Neural cell (in vitro differentiated cells): ENCODE data around the gene SRPX2. TPM values are rescaled to one million over a fixed set of nuclear protein-coding genes. Genes with fewer than 3 reads are reported as not detected.

ENCODE experiments used
- H2AFZ ChIP-seq: fragments of 200-600, 300-800 bp; sonication (generic), shearing (Covaris generic); 2 replicates; pipeline ENCODE4 v1.6.0; 2014; ENCODE audit warnings: low read depth, mild to moderate bottlenecking, antibody characterized with exemption, low read length, moderate library complexity
- H3F3A ChIP-seq: fragments of 200-600 bp; shearing (Covaris generic); 2 replicates; pipeline ENCODE4 v1.6.1; 2016; ENCODE audit warnings: mild to moderate bottlenecking, moderate library complexity, mixed read lengths, antibody characterized with exemption, low read length; ENCODE audit not compliant: insufficient read depth, poor library complexity, severe bottlenecking
- H3K27ac ChIP-seq: fragments of 200-600, 300-800 bp; sonication (generic), shearing (Covaris generic); 2 replicates; pipeline ENCODE4 v1.5.1; 2014; ENCODE audit warnings: mild to moderate bottlenecking, low read length, moderate library complexity
- H3K27me3 ChIP-seq: fragments of 300-800, 200-600 bp; sonication (generic), shearing (Covaris generic); 2 replicates; pipeline ENCODE4 v1.6.0; 2014; ENCODE audit warnings: mild to moderate bottlenecking, low read depth, low read length, moderate library complexity; ENCODE audit not compliant: insufficient read depth
- H3K36me3 ChIP-seq: fragments of 300-800, 200-600 bp; sonication (generic), shearing (Covaris generic); 2 replicates; pipeline ENCODE4 v1.5.1; 2014; ENCODE audit warnings: mild to moderate bottlenecking, antibody characterized with exemption, low read length, moderate library complexity; ENCODE audit not compliant: insufficient read depth
- H3K4me2 ChIP-seq: fragments of 300-800, 200-600 bp; sonication (generic), shearing (Covaris generic); 2 replicates; pipeline ENCODE4 v1.6.0; 2014; ENCODE audit warnings: mild to moderate bottlenecking, low read length
- H3K4me3 ChIP-seq: fragments of 300-800, 200-600 bp; sonication (generic), shearing (Covaris generic); 2 replicates; pipeline ENCODE4 v1.5.1; 2014; ENCODE audit warnings: mild to moderate bottlenecking, low read length, moderate library complexity
- H3K79me2 ChIP-seq: fragments of 200-600 bp; shearing (Covaris generic); replicated peaks from 2 replicates; pipeline ENCODE4 v1.6.0; 2014; ENCODE audit warnings: mild to moderate bottlenecking, low read length, moderate library complexity; ENCODE audit not compliant: insufficient read depth
- H3K9ac ChIP-seq: fragments of 300-800, 200-600 bp; sonication (generic), shearing (Covaris generic); 2 replicates; pipeline ENCODE4 v1.6.1; 2016; ENCODE audit warnings: mild to moderate bottlenecking, low read length, mixed read lengths
- H3K9me2 ChIP-seq: fragments of 200-600 bp; shearing (Covaris generic); 2 replicates; pipeline ENCODE4 v1.6.1; 2016; ENCODE audit warnings: mild to moderate bottlenecking, low read length, mixed read lengths; ENCODE audit not compliant: insufficient read depth
- H3K9me3 ChIP-seq: fragments of 200-600, 300-800 bp; sonication (generic), shearing (Covaris generic); 2 replicates; pipeline ENCODE4 v1.6.1; 2016; ENCODE audit warnings: mild to moderate bottlenecking, mixed run types, low read length, moderate library complexity, mixed read lengths
- H4K20me1 ChIP-seq: fragments of 200-600 bp; shearing (Covaris generic); 2 replicates; pipeline ENCODE4 v1.6.1; 2016; ENCODE audit warnings: mild to moderate bottlenecking, mixed run types; ENCODE audit not compliant: insufficient read depth
- CTCF ChIP-seq: fragments of 450-650 bp; IDR thresholded peaks from 2 replicates; pipeline ENCODE4 v1.5.1; 2014; ENCODE audit warnings: antibody characterized with exemption, mild to moderate bottlenecking, moderate library complexity; ENCODE audit not compliant: poor library complexity, severe bottlenecking
- EP300 ChIP-seq: fragments of 450-650 bp; conservative IDR thresholded peaks from 2 replicates; pipeline ENCODE4 v1.6.1; 2014; ENCODE audit warnings: antibody characterized with exemption, mild to moderate bottlenecking, moderate library complexity; ENCODE audit not compliant: poor library complexity, severe bottlenecking
- EZH2 ChIP-seq: fragments of 200-600, 300-800 bp; shearing (Covaris generic), sonication (generic); IDR thresholded peaks from 2 replicates; pipeline ENCODE4 v1.6.1; 2014; ENCODE audit warnings: antibody characterized with exemption, low read length, borderline replicate concordance, mild to moderate bottlenecking; ENCODE audit not compliant: insufficient read depth, poor library complexity, severe bottlenecking
- MXI1 ChIP-seq: fragments of 450-650 bp; conservative IDR thresholded peaks from 2 replicates; pipeline ENCODE4 v1.6.1; 2014; ENCODE audit warnings: antibody characterized with exemption, mild to moderate bottlenecking; ENCODE audit not compliant: poor library complexity, severe bottlenecking
- POLR2AphosphoS5 ChIP-seq: IDR thresholded peaks from 2 replicates; pipeline ENCODE4 v1.6.1; 2012
- RAD21 ChIP-seq: fragments of 450-650 bp; conservative IDR thresholded peaks from 2 replicates; pipeline ENCODE4 v1.6.1; 2014; ENCODE audit warnings: antibody characterized with exemption, mild to moderate bottlenecking, moderate library complexity
- REST ChIP-seq: IDR thresholded peaks from 2 replicates; pipeline ENCODE4 v1.6.1; 2012; ENCODE audit warnings: borderline replicate concordance
- SMC3 ChIP-seq: fragments of 450-650 bp; conservative IDR thresholded peaks from 2 replicates; pipeline ENCODE4 v1.6.1; 2014; ENCODE audit warnings: antibody characterized with exemption, mild to moderate bottlenecking, moderate library complexity; ENCODE audit not compliant: poor library complexity
- TAF1 ChIP-seq: IDR thresholded peaks from 2 replicates; pipeline ENCODE4 v1.6.1; 2012; ENCODE audit warnings: low read depth
- polyA plus RNA-seq: library from polyadenylated mRNA; depleted of rRNA; stranded (reverse); fragments of >200 nt; gene quantifications from 2 replicates; pipeline ENCODE4 v1.2.3, GENCODE V29; 2014

The SRPX2 gene
- polyA plus RNA-seq, 1 donor from 2014 or later: 0.59 TPM

GRCh38 chrX:100654261-100654660, 10.3 kb downstream of the SRPX2 start:
- Histone ChIP-seq H3K9me3 (no peaks in the 10 kb centered on the region), H3K79me2 (no peaks in the 10 kb centered on the region), H3K27me3 (no peaks in the 10 kb centered on the region), H3K4me3 (no peak overlapping the region), H3K27ac (no peak overlapping the region), H3K9ac (no peak overlapping the region), H3K4me2 (no peak overlapping the region), H4K20me1 (no peaks in the 10 kb centered on the region), H2AFZ (no peak overlapping the region), H3K9me2 (no peaks in the 10 kb centered on the region), H3F3A (no peaks in the 10 kb centered on the region), H3K36me3 (no peaks in the 10 kb centered on the region)
- no peak for TF ChIP-seq REST
- no peak for TF ChIP-seq SMC3
- no peak for TF ChIP-seq TAF1
- no peak for TF ChIP-seq CTCF
- TF ChIP-seq RAD21: no peak
- no peak for TF ChIP-seq EZH2
- TF ChIP-seq MXI1: no peak
- TF ChIP-seq POLR2AphosphoS5: no peak
- TF ChIP-seq EP300: no peak

- Histone ChIP-seq H3K9me3 (no peaks in the 10 kb centered on the region), H3K79me2 (no peaks in the 10 kb centered on the region), H3K9me2 (no peaks in the 10 kb centered on the region), H3K4me3 (no peak overlapping the region), H2AFZ (no peak overlapping the region), H4K20me1 (no peaks in the 10 kb centered on the region), H3F3A (no peaks in the 10 kb centered on the region), H3K36me3 (no peaks in the 10 kb centered on the region), H3K9ac (no peak overlapping the region), H3K4me2 (no peak overlapping the region), H3K27ac (no peak overlapping the region), H3K27me3 (no peaks in the 10 kb centered on the region)
- no peak for TF ChIP-seq EP300
- no peak for TF ChIP-seq CTCF
- no peak for TF ChIP-seq TAF1
- TF ChIP-seq POLR2AphosphoS5: no peak
- TF ChIP-seq EZH2: no peak
- TF ChIP-seq MXI1: no peak
- TF ChIP-seq REST: no peak
- TF ChIP-seq SMC3: no peak
- TF ChIP-seq RAD21: no peak
Measured at GRCh38 chrX:100658941-100659381, 15.0 kb downstream of the SRPX2 start.
